PC-9 (cell line): ENCODE measurements around the gene TCL1B.

Experiments used
- EZH2 ChIP-seq: fragments of 200-600 bp; sonication (generic); IDR thresholded peaks from 2 replicates; pipeline ENCODE4 v1.8.0; 2017; ENCODE audit warnings: antibody characterized with exemption, low read depth
- TF ChIP-seq, protein P1 (sequence below): fragments of 200-600 bp; sonication (generic); conservative IDR thresholded peaks from 2 replicates; pipeline ENCODE4 v1.6.1; 2017; ENCODE audit warnings: mixed run types, antibody characterized with exemption, mild to moderate bottlenecking, moderate library complexity

DNA sequence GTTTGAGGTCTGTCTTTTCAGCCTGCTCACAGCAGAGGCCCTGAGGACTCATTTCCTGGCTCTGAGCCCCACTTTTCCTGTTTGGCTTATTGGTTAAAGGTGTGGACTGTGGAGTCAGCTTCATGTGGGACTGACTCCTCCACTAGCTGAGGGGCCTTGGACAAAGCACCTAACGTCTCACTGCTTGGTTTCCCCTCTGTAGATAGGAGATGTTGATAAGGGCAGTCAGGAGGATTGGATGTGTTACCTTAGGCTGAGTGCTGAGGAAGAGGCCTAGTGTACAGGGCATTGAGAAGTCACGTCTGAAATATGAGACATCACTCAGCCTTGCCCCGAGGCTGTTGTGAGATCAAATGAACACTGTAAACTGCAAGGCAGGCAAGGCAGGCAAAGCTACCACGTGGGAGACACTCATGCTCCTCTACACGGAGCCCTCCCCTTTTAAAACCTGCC, 54.8 kb downstream of the TCL1B start:
- TF ChIP-seq EZH2, result no peak
- TF ChIP-seq, protein P1, sequence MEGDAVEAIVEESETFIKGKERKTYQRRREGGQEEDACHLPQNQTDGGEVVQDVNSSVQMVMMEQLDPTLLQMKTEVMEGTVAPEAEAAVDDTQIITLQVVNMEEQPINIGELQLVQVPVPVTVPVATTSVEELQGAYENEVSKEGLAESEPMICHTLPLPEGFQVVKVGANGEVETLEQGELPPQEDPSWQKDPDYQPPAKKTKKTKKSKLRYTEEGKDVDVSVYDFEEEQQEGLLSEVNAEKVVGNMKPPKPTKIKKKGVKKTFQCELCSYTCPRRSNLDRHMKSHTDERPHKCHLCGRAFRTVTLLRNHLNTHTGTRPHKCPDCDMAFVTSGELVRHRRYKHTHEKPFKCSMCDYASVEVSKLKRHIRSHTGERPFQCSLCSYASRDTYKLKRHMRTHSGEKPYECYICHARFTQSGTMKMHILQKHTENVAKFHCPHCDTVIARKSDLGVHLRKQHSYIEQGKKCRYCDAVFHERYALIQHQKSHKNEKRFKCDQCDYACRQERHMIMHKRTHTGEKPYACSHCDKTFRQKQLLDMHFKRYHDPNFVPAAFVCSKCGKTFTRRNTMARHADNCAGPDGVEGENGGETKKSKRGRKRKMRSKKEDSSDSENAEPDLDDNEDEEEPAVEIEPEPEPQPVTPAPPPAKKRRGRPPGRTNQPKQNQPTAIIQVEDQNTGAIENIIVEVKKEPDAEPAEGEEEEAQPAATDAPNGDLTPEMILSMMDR, result no peak
